HCT116 (cell line): ENCODE results near the gene ROGDI. TPM values are rescaled to one million over a fixed set of nuclear protein-coding genes. Genes with fewer than 3 reads are reported as not detected.

Experiments used
- ATAC-seq: fragments of 200-7000 bp; cut with Tn5 transposase; 2 replicates; pipeline ENCODE4 v1.9.1; 2020; ENCODE audit warnings: mild to moderate bottlenecking, moderate library complexity
- BruUV-seq: library from RNA; stranded (reverse); fragments of 400-500 nt; replicated peaks from 2 replicates; lab custom pipeline; 2021; lab: Mats Ljungman, UMichigan
- CTCF ChIA-PET: fragments of 300-600 bp; sonication (Branson Sonifier 250); formaldehyde crosslinking; loops from one replicate; lab custom pipeline; 2021; ENCODE audit warnings: antibody characterized with exemption; lab: Charles Lee
- POLR2A ChIA-PET: fragments of 300-600, 350-600 bp; sonication (Branson Sonifier 250); formaldehyde crosslinking; loops from one replicate; lab custom pipeline; 2021; ENCODE audit warnings: antibody characterized with exemption; lab: Charles Lee
- RAD21 ChIA-PET, 2 experiments: fragments of 300-600 bp; sonication (Branson Sonifier 250); formaldehyde crosslinking; loops; one replicate each; lab custom pipeline; 2023; ENCODE audit warnings: low total read pairs in 2 of 2; ENCODE audit not compliant: uncharacterized antibody in 2 of 2, unreplicated experiment in 2 of 2, low non-redundant PET in 1 of 2; lab: Charles Lee
- DNase-seq: peaks from one replicate; pipeline ENCODE4 v3.0.0-alpha.2; 2010; ENCODE audit warnings: low read depth, low spot score
- H2AFZ ChIP-seq: fragments of 200-600 bp; shearing (Covaris generic), sonication (generic); 2 replicates; pipeline ENCODE4 v1.6.1; 2017; ENCODE audit warnings: low read depth, mixed run types, mixed read lengths, antibody characterized with exemption, low read length; ENCODE audit not compliant: poor library complexity, severe bottlenecking
- H3K27ac ChIP-seq: 2 replicates; pipeline ENCODE4 v1.5.1; 2012; ENCODE audit warnings: low read depth, low read length
- H3K27me3 ChIP-seq: fragments of 200-600 bp; sonication (generic); 2 replicates; pipeline ENCODE4 v1.6.1; 2016; ENCODE audit warnings: mixed run types, low read length, mixed read lengths; ENCODE audit not compliant: insufficient read depth
- H3K36me3 ChIP-seq, 2 experiments: fragments of 200-500 bp in 1 of 2; fragments of 200-600 bp in 1 of 2; sonication (Bioruptor generic) in 1 of 2; sonication (generic) in 1 of 2; 2 replicates each; pipeline versions ENCODE4 v1.5.1 to v1.6.1; 2014 to 2016; ENCODE audit warnings: low read length in 2 of 2, inconsistent platforms in 1 of 2, mixed read lengths in 1 of 2, mixed run types in 1 of 2; ENCODE audit not compliant: insufficient read depth in 2 of 2, control insufficient read depth in 1 of 2
- H3K4me1 ChIP-seq, 2 experiments: fragments of 200-600 bp in 1 of 2; sonication (generic) in 1 of 2; 2 replicates each; pipeline versions ENCODE4 v1.5.1 to v1.6.1; 2012 to 2017; ENCODE audit warnings: low read length in 2 of 2, inconsistent platforms in 1 of 2, mild to moderate bottlenecking in 1 of 2, mixed read lengths in 1 of 2, mixed run types in 1 of 2, moderate library complexity in 1 of 2; ENCODE audit not compliant: insufficient read depth in 2 of 2, control insufficient read depth in 1 of 2
- H3K4me2 ChIP-seq: fragments of 200-600 bp; sonication (generic); 2 replicates; pipeline ENCODE4 v1.6.1; 2017; ENCODE audit warnings: mixed run types, low read length, mixed read lengths
- H3K4me3 ChIP-seq, 2 experiments: fragments of 200-600 bp in 1 of 2; sonication (generic) in 1 of 2; replicated peaks in 1 of 2; 2 replicates each; pipeline ENCODE4 v1.5.1; 2011 to 2016; ENCODE audit warnings: low read length in 2 of 2, control low read depth in 1 of 2, low read depth in 1 of 2, mild to moderate bottlenecking in 1 of 2, mixed read lengths in 1 of 2, mixed run types in 1 of 2
- H3K79me2 ChIP-seq: fragments of 200-600 bp; sonication (generic); 2 replicates; pipeline ENCODE4 v1.6.1; 2017; ENCODE audit warnings: mild to moderate bottlenecking, mixed run types, low read length, moderate library complexity, mixed read lengths; ENCODE audit not compliant: insufficient read depth
- H3K9ac ChIP-seq: fragments of 200-600 bp; sonication (generic); 2 replicates; pipeline ENCODE4 v1.6.1; 2016; ENCODE audit warnings: low read length, mixed read lengths
- H3K9me2 ChIP-seq: fragments of 200-600 bp; sonication (generic), shearing (Covaris generic); 2 replicates; pipeline ENCODE4 v1.6.1; 2017; ENCODE audit warnings: mixed run types, mild to moderate bottlenecking, moderate library complexity; ENCODE audit not compliant: insufficient read depth
- H3K9me3 ChIP-seq, 2 experiments: fragments of 200-500 bp in 1 of 2; fragments of 200-600 bp in 1 of 2; sonication (Bioruptor generic) in 1 of 2; sonication (generic) in 1 of 2; 2 replicates each; pipeline ENCODE4 v1.6.1; 2014 to 2017; ENCODE audit warnings: low read length in 2 of 2, mixed read lengths in 2 of 2, inconsistent platforms in 1 of 2, low read depth in 1 of 2, mild to moderate bottlenecking in 1 of 2, mixed run types in 1 of 2, moderate library complexity in 1 of 2; ENCODE audit not compliant: control insufficient read depth in 1 of 2, insufficient read depth in 1 of 2
- H4K20me1 ChIP-seq: fragments of 200-600 bp; sonication (generic), shearing (Covaris generic); 2 replicates; pipeline ENCODE4 v1.6.1; 2017; ENCODE audit warnings: mixed run types, mild to moderate bottlenecking, moderate library complexity; ENCODE audit not compliant: insufficient read depth
- CBX3 ChIP-seq: IDR thresholded peaks from 2 replicates; pipeline ENCODE4 v1.6.1; 2012; ENCODE audit warnings: low read depth
- CEBPB ChIP-seq: IDR thresholded peaks from 2 replicates; pipeline ENCODE4 v1.6.1; 2012; ENCODE audit warnings: low read depth
- CTCF ChIP-seq, 3 experiments: fragments of 200-600 bp in 1 of 3; sonication (generic) in 1 of 3; IDR thresholded peaks in 2 of 3; conservative IDR thresholded peaks in 1 of 3; 2 replicates each; pipeline ENCODE4 v1.5.1; 2012 to 2017; ENCODE audit warnings: low read depth in 2 of 3, low read length in 2 of 3, antibody characterized with exemption in 1 of 3, borderline replicate concordance in 1 of 3, control low read depth in 1 of 3, mild to moderate bottlenecking in 1 of 3, mixed read lengths in 1 of 3, mixed run types in 1 of 3, moderate library complexity in 1 of 3; ENCODE audit not compliant: insufficient read depth in 1 of 3
- ELF1 ChIP-seq: IDR thresholded peaks from 2 replicates; pipeline ENCODE4 v1.6.1; 2012; ENCODE audit warnings: low read depth, borderline replicate concordance
- EZH2 ChIP-seq: fragments of 200-600 bp; sonication (generic); IDR thresholded peaks from 2 replicates; pipeline ENCODE4 v1.6.1; 2017; ENCODE audit warnings: antibody characterized with exemption, mixed run types
- JUND ChIP-seq: IDR thresholded peaks from 2 replicates; pipeline ENCODE4 v1.6.1; 2012
- MAX ChIP-seq: IDR thresholded peaks from 2 replicates; pipeline ENCODE4 v1.6.1; 2012
- POLR2A ChIP-seq: IDR thresholded peaks from 2 replicates; pipeline ENCODE4 v1.7.0; 2011; ENCODE audit warnings: borderline replicate concordance; ENCODE audit not compliant: insufficient read depth, insufficient read length; ENCODE audit errors: extremely low read depth
- REST ChIP-seq: IDR thresholded peaks from 2 replicates; pipeline ENCODE4 v1.6.1; 2012; ENCODE audit warnings: low read depth
- SP1 ChIP-seq: IDR thresholded peaks from 2 replicates; pipeline ENCODE4 v1.6.1; 2012; ENCODE audit warnings: low read depth
- SRF ChIP-seq: IDR thresholded peaks from 2 replicates; pipeline ENCODE4 v1.6.1; 2012; ENCODE audit warnings: low read depth
- ZBTB33 ChIP-seq: IDR thresholded peaks from 2 replicates; pipeline ENCODE4 v1.6.1; 2011; ENCODE audit warnings: mild to moderate bottlenecking, low read length, moderate library complexity; ENCODE audit not compliant: insufficient replicate concordance; ENCODE audit errors: extremely low read depth
- ZNF274 ChIP-seq: fragments of 200-500 bp; sonication (Bioruptor generic); IDR thresholded peaks from 2 replicates; pipeline ENCODE4 v1.6.1; 2014; ENCODE audit warnings: mild to moderate bottlenecking, low read depth, low read length, inconsistent platforms
- intact Hi-C: fragments of 100-400 bp; cut with micrococcal nuclease; formaldehyde crosslinking; loops from 2 replicates; pipeline ENCODE4 v1.10.0; 2022
- total RNA-seq: library from RNA; stranded (reverse); gene quantifications from one replicate; pipeline ENCODE4 v1.2.1, GENCODE V29; 2021; ENCODE audit not compliant: unreplicated experiment

Gene ROGDI
- total RNA-seq, 1 experiment from 2014 or later, result 20.1 TPM

- H2AFZ ChIP-seq, result no peak overlapping the region
- no peak overlapping the region for H3K9ac ChIP-seq
- CTCF ChIA-PET, result no interaction called here
- intact Hi-C loops, result no loop called here
- BruUV-seq, result no TSS peak
- no peaks in the 10 kb centered on the region for H3K9me2 ChIP-seq
- no peaks in the 10 kb centered on the region for H3K27me3 ChIP-seq
- H3K36me3 ChIP-seq, result no peaks in the 10 kb centered on the region
- TF ChIP-seq ZNF274, result no peak
- TF ChIP-seq CEBPB, result no peak
- TF ChIP-seq SRF, result no peak
- no peak for TF ChIP-seq POLR2A
- TF ChIP-seq EZH2, result no peak
- no peak for TF ChIP-seq CBX3
- TF ChIP-seq CTCF (IDR thresholded peaks at IDR 0.05 in 2 of 3, conservative IDR thresholded peaks at IDR 0.05 in 1 of 3; ENCODE audit: borderline replicate concordance in 1 of 3, insufficient read depth in 1 of 3, low read depth in 2 of 3, low read length in 2 of 3), result no peak
- no peak for TF ChIP-seq ELF1
- TF ChIP-seq REST, result no peak
- no peak for TF ChIP-seq MAX
- TF ChIP-seq JUND, result no peak
- no peak for TF ChIP-seq SP1
- no peak for TF ChIP-seq ZBTB33
- no peak overlapping the region for H3K4me2 ChIP-seq
- H4K20me1 ChIP-seq, result no peaks in the 10 kb centered on the region
- H3K4me3 ChIP-seq, result no peak overlapping the region
- no peak overlapping the region for H3K27ac ChIP-seq
- no peak for DNase-seq
- peaks cover 6 to 16% of the 10 kb centered on the region in 2 experiments; a peak in 3 of 4 replicates for H3K4me1 ChIP-seq
- POLR2A ChIA-PET, result no interaction called here
- no peaks in the 10 kb centered on the region for H3K9me3 ChIP-seq
- RAD21 ChIA-PET, result no interaction called here
- peaks cover 3% of the 10 kb centered on the region; the same call in 1 of the 2 replicates for H3K79me2 ChIP-seq
- ATAC-seq, result no peak
Observed at GRCh38 chr16:4771646-4772045, 30.8 kb downstream of the ROGDI start.
